Neural crest cell (in vitro differentiated cells): Measurements from ENCODE around the gene PEAR1. TPM values are rescaled to one million over a fixed set of nuclear protein-coding genes. Genes with fewer than 3 reads are reported as not detected.

Experiments
- DNase-seq: peaks from one replicate; pipeline ENCODE4 v3.0.0; 2021; ENCODE audit warnings: low read depth, mixed read lengths, low spot score
- H3K27ac Mint-ChIP-seq: one replicate; pipeline ENCODE4 v1.8.0; 2021; ENCODE audit warnings: mild to moderate bottlenecking, mixed read lengths; ENCODE audit not compliant: unreplicated experiment
- H3K27me3 Mint-ChIP-seq: 2 replicates; pipeline ENCODE4 v1.8.0; 2021; ENCODE audit warnings: low read depth, mild to moderate bottlenecking, mixed read lengths
- H3K36me3 Mint-ChIP-seq: 2 replicates; pipeline ENCODE4 v1.8.0; 2021; ENCODE audit warnings: low read depth, mild to moderate bottlenecking, mixed read lengths
- H3K4me1 Mint-ChIP-seq: 2 replicates; pipeline ENCODE4 v1.8.0; 2021; ENCODE audit warnings: mixed read lengths
- H3K4me3 Mint-ChIP-seq: one replicate; pipeline ENCODE4 v1.8.0; 2021; ENCODE audit warnings: mild to moderate bottlenecking, mixed read lengths
- H3K9me3 Mint-ChIP-seq: 2 replicates; pipeline ENCODE4 v1.8.0; 2021; ENCODE audit warnings: mixed read lengths
- total RNA-seq: library from RNA; stranded (reverse); gene quantifications from 2 replicates; pipeline ENCODE4 v1.2.1, GENCODE V29; 2021
- TF ChIP-seq, protein P1 (sequence below): fragments of 200-600 bp; sonication (generic); conservative IDR thresholded peaks from 2 replicates; pipeline ENCODE4 v1.5.0; 2021; ENCODE audit warnings: antibody characterized with exemption, mild to moderate bottlenecking

PEAR1 gene
- total RNA-seq, 1 donor from 2014 or later = 6.8 TPM

DNA sequence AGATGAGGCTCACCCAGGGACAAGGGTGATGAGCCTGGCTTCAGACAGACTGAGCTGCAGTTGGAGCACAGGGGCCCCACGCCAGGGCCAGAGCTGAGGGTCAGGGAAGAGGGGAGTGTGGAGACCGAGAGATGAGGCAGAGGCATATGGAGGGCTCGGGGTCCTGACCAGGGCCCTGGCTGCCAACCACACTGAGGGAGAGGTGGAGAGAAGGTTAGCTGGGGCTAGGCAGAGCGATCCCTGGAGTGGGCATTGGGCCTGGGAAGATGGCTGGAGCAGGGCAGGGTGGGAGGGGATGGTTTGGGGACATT is 8.0 kb downstream of the PEAR1 start:
- H3K4me3 Mint-ChIP-seq = no peak overlapping the region
- no peaks in the 10 kb centered on the region for H3K36me3 Mint-ChIP-seq
- DNase-seq = no peak
- TF ChIP-seq, protein P1, sequence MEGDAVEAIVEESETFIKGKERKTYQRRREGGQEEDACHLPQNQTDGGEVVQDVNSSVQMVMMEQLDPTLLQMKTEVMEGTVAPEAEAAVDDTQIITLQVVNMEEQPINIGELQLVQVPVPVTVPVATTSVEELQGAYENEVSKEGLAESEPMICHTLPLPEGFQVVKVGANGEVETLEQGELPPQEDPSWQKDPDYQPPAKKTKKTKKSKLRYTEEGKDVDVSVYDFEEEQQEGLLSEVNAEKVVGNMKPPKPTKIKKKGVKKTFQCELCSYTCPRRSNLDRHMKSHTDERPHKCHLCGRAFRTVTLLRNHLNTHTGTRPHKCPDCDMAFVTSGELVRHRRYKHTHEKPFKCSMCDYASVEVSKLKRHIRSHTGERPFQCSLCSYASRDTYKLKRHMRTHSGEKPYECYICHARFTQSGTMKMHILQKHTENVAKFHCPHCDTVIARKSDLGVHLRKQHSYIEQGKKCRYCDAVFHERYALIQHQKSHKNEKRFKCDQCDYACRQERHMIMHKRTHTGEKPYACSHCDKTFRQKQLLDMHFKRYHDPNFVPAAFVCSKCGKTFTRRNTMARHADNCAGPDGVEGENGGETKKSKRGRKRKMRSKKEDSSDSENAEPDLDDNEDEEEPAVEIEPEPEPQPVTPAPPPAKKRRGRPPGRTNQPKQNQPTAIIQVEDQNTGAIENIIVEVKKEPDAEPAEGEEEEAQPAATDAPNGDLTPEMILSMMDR = no peak
- no peaks in the 10 kb centered on the region for H3K9me3 Mint-ChIP-seq
- H3K27ac Mint-ChIP-seq = no peak overlapping the region
- peaks cover 9% of the 10 kb centered on the region for H3K27me3 Mint-ChIP-seq
- H3K4me1 Mint-ChIP-seq = peaks cover 23% of the 10 kb centered on the region

- Mint-ChIP-seq H3K4me3 (no peak overlapping the region), H3K4me1 (peaks cover 16% of the 10 kb centered on the region), H3K9me3 (no peaks in the 10 kb centered on the region), H3K27ac (no peak overlapping the region), H3K27me3 (peaks cover 4% of the 10 kb centered on the region), H3K36me3 (no peaks in the 10 kb centered on the region)
- no peak for DNase-seq
- TF ChIP-seq, protein P1 = no peak
These were observed 8.7 kb downstream of the PEAR1 start for GRCh38 chr1:156901966-156902915.

DNA sequence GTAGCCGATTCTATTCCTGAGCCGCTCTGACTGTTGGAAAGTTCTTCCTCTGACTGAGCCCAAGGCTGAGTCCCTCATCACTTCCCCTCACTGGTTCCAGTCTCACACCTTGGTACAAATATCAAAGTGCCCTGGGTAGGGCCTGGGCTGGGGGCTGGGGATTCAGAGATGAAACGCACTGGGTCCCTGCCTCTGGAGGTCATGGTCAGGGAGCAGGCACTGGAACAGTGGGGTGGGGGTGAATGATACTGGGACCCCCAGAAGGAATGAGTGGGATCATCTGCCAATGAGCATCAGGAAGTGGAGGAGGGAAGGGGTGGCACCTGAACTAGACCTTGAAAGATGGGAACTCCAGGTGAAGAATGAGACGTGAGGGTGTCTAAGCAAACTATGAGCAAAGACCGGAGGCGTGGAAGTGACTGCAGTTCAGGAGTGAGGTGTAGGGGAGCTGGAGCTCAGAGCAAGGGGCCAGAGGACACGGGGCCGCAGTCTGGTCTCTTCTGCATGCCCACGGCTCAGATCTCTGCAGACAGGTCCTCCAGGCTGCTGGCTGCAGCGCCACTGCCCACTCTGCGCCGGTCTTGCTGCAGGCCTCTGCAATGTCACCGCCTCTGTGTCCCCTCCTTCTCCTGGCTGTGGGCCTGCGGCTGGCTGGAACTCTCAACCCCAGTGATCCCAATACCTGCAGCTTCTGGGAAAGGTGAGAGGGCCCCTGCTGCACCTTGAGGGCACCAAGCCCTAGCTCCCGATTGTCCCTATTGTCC is 10.0 kb downstream of the PEAR1 start:
- TF ChIP-seq, protein P1 = no peak
- Mint-ChIP-seq H3K27ac (no peak overlapping the region), H3K4me1 (peaks cover 8% of the 10 kb centered on the region), H3K9me3 (no peaks in the 10 kb centered on the region), H3K27me3 (peaks cover 2% of the 10 kb centered on the region), H3K36me3 (no peaks in the 10 kb centered on the region), H3K4me3 (no peak overlapping the region)
- DNase-seq = no peak

DNA sequence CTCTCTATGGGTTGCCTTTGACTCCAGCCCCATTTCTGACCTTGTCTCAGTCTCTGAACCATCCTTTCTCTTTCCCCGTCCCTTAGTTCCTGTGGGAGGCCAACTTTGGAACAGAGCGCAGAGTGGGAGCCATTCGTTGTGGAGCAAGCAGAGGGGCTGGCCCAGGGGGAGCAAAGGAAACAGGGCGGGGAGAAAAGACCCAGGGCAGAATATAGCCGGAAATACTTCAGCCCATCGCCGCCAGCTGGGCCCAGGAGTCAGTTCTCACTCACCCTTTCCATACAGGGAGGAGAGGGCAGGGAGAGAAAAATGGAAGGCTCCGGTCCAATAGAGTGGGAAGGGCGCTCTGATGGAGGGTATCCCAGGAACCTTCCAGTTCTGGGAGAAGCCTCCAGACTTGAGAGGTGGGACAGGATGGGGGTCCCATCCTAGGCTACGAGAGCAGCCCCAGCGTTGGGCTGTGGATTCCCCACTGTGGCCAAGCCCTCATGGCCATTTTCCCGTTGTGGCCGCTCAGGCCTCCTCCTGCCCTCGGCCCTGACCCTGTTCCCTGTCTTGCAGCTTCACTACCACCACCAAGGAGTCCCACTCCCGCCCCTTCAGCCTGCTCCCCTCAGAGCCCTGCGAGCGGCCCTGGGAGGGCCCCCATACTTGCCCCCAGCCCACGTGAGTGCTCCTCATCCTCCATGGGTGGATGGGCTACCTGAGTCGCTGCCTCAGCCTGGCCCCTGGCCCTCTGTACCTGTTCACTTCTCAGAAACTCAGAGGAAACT is 10.9 kb downstream of the PEAR1 start:
- Mint-ChIP-seq H3K27me3 (no peaks in the 10 kb centered on the region), H3K4me3 (no peak overlapping the region), H3K27ac (no peak overlapping the region), H3K4me1 (peaks cover 4% of the 10 kb centered on the region), H3K36me3 (no peaks in the 10 kb centered on the region), H3K9me3 (no peaks in the 10 kb centered on the region)
- TF ChIP-seq, protein P1 = no peak
- no peak for DNase-seq

GRCh38 chr1:156905176-156905575 is 11.7 kb downstream of the PEAR1 start:
- Mint-ChIP-seq H3K36me3 (no peaks in the 10 kb centered on the region), H3K4me1 (peaks cover 4% of the 10 kb centered on the region), H3K4me3 (no peak overlapping the region), H3K27ac (no peak overlapping the region), H3K9me3 (no peaks in the 10 kb centered on the region), H3K27me3 (no peaks in the 10 kb centered on the region)
- no peak for DNase-seq
- TF ChIP-seq, protein P1 = no peak
